ENCODE data around the gene HS3ST1. TPM values are rescaled to one million over a fixed set of nuclear protein-coding genes. Genes with fewer than 3 reads are reported as not detected.

The HS3ST1 gene
- total RNA-seq, 1 donor from 2014 or later: 1.7 TPM

DNA sequence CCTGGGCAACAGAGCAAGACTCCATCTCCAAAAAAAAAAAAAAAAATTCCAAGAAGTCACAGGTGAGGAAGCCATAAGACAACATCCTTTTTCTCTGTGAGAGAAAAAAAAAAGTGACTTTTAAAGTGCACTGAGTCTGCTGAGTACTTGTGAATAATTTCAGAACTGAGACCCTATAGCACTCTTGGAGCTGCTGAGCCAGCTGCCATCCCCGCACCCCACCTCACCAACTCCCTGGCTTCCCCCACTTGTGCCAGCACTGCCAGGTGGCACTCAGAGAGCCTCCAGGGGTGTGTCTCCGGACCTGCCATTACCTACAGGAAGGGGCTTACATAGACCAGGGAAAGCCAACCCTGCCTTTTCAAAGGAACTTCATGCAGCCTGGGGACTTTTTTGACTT, 39.2 kb upstream of the HS3ST1 start:
- no peak overlapping the region for H3K4me3 Mint-ChIP-seq (ENCODE audit: unreplicated experiment)
- peaks cover 11% of the 10 kb centered on the region for H3K4me1 Mint-ChIP-seq (ENCODE audit: low read depth, unreplicated experiment)
- H3K36me3 Mint-ChIP-seq (ENCODE audit: unreplicated experiment): no peaks in the 10 kb centered on the region
- H3K27ac Mint-ChIP-seq (ENCODE audit: unreplicated experiment): no peak overlapping the region
- H3K27me3 Mint-ChIP-seq (ENCODE audit: unreplicated experiment): no peaks in the 10 kb centered on the region
- no peak for DNase-seq
- H3K9me3 Mint-ChIP-seq (ENCODE audit: unreplicated experiment): no peaks in the 10 kb centered on the region
- TF ChIP-seq, protein P1, sequence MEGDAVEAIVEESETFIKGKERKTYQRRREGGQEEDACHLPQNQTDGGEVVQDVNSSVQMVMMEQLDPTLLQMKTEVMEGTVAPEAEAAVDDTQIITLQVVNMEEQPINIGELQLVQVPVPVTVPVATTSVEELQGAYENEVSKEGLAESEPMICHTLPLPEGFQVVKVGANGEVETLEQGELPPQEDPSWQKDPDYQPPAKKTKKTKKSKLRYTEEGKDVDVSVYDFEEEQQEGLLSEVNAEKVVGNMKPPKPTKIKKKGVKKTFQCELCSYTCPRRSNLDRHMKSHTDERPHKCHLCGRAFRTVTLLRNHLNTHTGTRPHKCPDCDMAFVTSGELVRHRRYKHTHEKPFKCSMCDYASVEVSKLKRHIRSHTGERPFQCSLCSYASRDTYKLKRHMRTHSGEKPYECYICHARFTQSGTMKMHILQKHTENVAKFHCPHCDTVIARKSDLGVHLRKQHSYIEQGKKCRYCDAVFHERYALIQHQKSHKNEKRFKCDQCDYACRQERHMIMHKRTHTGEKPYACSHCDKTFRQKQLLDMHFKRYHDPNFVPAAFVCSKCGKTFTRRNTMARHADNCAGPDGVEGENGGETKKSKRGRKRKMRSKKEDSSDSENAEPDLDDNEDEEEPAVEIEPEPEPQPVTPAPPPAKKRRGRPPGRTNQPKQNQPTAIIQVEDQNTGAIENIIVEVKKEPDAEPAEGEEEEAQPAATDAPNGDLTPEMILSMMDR (IDR thresholded peaks at IDR 0.05; ENCODE audit: partially characterized antibody, unreplicated experiment): no peak

DNA sequence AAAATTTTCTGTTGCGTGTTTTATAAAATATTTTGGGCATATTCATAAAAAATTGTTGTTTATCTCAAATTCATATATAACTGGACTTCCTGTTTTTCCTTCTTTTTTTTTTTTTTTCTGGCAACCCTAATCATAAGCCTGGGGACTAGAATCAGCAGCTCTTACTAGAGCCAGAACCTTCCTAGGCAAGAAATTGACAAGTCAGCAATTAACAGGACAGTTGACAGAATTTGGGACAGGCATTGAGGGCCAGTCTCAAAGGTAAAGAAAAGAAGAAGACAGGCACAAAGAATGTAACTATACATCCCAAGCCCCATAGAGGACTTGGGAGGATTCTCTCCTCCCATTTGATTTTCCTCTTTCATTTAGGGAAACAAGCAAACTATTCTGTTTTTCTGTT, 35.0 kb upstream of the HS3ST1 start:
- Mint-ChIP-seq H3K4me3 (ENCODE audit: unreplicated experiment) (no peak overlapping the region), H3K9me3 (ENCODE audit: unreplicated experiment) (peaks cover 4% of the 10 kb centered on the region), H3K27ac (ENCODE audit: unreplicated experiment) (no peak overlapping the region), H3K36me3 (ENCODE audit: unreplicated experiment) (no peaks in the 10 kb centered on the region), H3K4me1 (ENCODE audit: low read depth, unreplicated experiment) (peaks cover 2% of the 10 kb centered on the region), H3K27me3 (ENCODE audit: unreplicated experiment) (no peaks in the 10 kb centered on the region)
- DNase-seq: no peak
- TF ChIP-seq, protein P1 (IDR thresholded peaks at IDR 0.05; ENCODE audit: partially characterized antibody, unreplicated experiment): no peak

DNA sequence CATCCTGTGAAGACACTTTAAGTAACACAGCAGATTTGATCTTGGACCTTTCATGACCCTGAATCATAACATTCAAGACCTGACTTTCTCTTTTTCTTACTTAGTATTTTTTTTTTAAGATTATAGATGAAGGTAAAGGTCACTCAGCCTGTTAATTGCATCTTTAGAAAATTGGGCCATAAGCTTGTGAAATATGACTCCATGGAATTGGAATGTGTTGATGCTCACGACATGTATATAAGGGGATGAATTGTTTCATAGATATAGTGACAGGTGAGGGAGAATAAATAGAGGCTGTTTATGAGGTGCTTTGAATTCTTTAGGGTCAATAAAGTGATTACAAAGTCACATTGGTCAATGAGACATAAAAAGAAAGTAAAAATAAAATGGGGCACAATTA, 27.7 kb upstream of the HS3ST1 start:
- Mint-ChIP-seq H3K27ac (ENCODE audit: unreplicated experiment) (no peak overlapping the region), H3K9me3 (ENCODE audit: unreplicated experiment) (peaks cover 6% of the 10 kb centered on the region), H3K4me1 (ENCODE audit: low read depth, unreplicated experiment) (no peaks in the 10 kb centered on the region), H3K27me3 (ENCODE audit: unreplicated experiment) (no peaks in the 10 kb centered on the region), H3K36me3 (ENCODE audit: unreplicated experiment) (no peaks in the 10 kb centered on the region), H3K4me3 (ENCODE audit: unreplicated experiment) (no peak overlapping the region)
- TF ChIP-seq, protein P1 (IDR thresholded peaks at IDR 0.05; ENCODE audit: partially characterized antibody, unreplicated experiment): no peak
- no peak for DNase-seq

- no peak for DNase-seq
- H3K27ac Mint-ChIP-seq (ENCODE audit: unreplicated experiment): no peak overlapping the region
- H3K4me1 Mint-ChIP-seq (ENCODE audit: low read depth, unreplicated experiment): no peaks in the 10 kb centered on the region
- no peak overlapping the region for H3K4me3 Mint-ChIP-seq (ENCODE audit: unreplicated experiment)
- H3K9me3 Mint-ChIP-seq (ENCODE audit: unreplicated experiment): peaks cover 3% of the 10 kb centered on the region
- H3K27me3 Mint-ChIP-seq (ENCODE audit: unreplicated experiment): no peaks in the 10 kb centered on the region
- no peaks in the 10 kb centered on the region for H3K36me3 Mint-ChIP-seq (ENCODE audit: unreplicated experiment)
- TF ChIP-seq, protein P1 (IDR thresholded peaks at IDR 0.05; ENCODE audit: partially characterized antibody, unreplicated experiment): no peak
Measured at GRCh38 chr4:11455201-11455835, 26.6 kb upstream of the HS3ST1 start.

GRCh38 chr4:11451716-11452115, 23.0 kb upstream of the HS3ST1 start:
- Mint-ChIP-seq H3K27me3 (ENCODE audit: unreplicated experiment) (no peaks in the 10 kb centered on the region), H3K27ac (ENCODE audit: unreplicated experiment) (no peak overlapping the region), H3K4me1 (ENCODE audit: low read depth, unreplicated experiment) (no peaks in the 10 kb centered on the region)

More at GRCh38 chr4:11451716-11452115, 23.0 kb upstream of the HS3ST1 start:
- Mint-ChIP-seq H3K4me3 (ENCODE audit: unreplicated experiment) (no peak overlapping the region), H3K36me3 (ENCODE audit: unreplicated experiment) (no peaks in the 10 kb centered on the region), H3K9me3 (ENCODE audit: unreplicated experiment) (no peaks in the 10 kb centered on the region)
- no peak for DNase-seq
- TF ChIP-seq, protein P1 (IDR thresholded peaks at IDR 0.05; ENCODE audit: partially characterized antibody, unreplicated experiment): no peak

Data from glutamatergic neuron (in vitro differentiated cells).